ACHN (cell line): ENCODE measurements around the gene MOB1A.
"Not testable (repeated sequence)": the region's sequence is repeated elsewhere in the genome, so short reads cannot be mapped to it uniquely, and the experiment has no call there.

Source experiments
- DNase-seq: peaks from one replicate; pipeline ENCODE4 v3.0.0-alpha.2; 2015
- in situ Hi-C: cut with HindIII; loops from 2 replicates; pipeline ENCODE4 v1.10.0; 2017; ENCODE audit warnings: low sequenced_read_pairs, low pct_ligation_motif_present, low pct_unique_long_range_greater_than_20kb

The MOB1A gene

DNA sequence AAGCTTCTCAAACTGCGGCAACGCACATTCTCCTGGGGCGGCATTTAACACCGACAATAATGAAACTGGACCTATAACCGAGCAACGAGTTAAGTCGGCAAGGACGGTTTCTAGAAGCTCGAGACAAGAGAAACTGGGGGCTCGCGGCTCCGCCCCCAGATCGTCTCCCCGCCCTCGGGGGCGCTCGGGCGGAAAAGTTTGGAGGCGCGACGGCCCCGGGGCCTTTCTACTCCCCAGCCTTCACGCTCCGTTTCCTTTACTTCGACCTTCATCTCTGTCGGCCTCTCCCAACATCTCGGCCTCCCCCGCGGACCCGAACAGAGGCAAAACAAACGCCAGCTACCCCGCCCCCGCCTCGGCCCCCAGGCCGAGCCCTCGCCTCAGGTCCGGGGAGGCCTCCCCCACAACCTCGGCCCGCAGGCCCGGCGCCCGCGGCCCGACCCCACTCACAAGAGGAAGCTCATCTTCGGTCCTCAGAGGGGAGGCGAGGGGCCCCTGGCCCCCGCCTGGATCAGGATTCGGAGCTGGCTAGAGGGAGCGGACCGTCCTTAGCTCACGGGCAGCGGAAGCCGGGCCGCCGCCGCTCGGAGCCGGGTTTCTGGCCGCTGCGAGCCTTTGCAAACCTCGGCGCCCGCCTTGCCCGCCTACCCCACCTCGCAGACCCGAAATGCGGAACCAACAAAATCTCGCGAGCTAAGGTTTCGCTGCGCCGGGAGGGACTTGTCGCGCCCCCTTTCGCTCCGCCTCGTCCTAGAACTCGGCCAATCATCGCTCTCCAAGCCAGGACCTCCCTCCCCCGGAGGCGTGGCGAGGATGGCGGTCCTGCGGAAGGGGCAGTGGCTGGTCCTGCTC, at the start of gene MOB1A:
Gene MOB1A, minus strand, starts transcription at position 669 of the 852 bp plus-strand sequence. Its CDS starts 205 bp downstream, at position 464.
- in situ Hi-C loops, result no loop called here
- DNase-seq, result peak; percentile 100

GRCh38 chr2:74227646-74228045, 49.0 kb upstream of the MOB1A start:
- in situ Hi-C loops, result no loop called here
- DNase-seq, result no peak

GRCh38 chr2:74226648-74227213, 48.1 kb upstream of the MOB1A start:
- in situ Hi-C loops, result no loop called here
- no peak for DNase-seq

GRCh38 chr2:74225698-74226459, 47.2 kb upstream of the MOB1A start:
- in situ Hi-C loops, result no loop called here
- no peak for DNase-seq

GRCh38 chr2:74223941-74224770, 45.5 kb upstream of the MOB1A start:
- in situ Hi-C loops, result no loop called here

DNA sequence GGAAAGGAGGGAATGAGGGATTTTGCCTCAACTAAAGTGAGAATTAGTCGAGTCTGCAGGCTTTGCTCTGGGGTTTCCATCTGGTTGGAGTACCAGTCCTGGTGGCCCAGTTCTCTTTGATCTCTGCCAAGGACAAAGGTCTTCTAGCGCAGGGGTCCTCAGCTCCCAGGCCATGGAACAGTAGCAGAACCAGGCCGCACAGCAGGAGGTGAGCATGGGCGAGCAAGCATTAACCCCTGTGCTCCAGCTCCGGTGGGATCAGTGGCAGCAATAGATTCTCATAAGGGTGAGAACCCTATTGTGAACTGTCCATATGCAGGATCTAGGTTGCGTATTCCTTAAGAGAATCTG, 43.6 kb upstream of the MOB1A start:
- DNase-seq, result no peak
- in situ Hi-C loops, result no loop called here

More at GRCh38 chr2:74223941-74224770, 45.5 kb upstream of the MOB1A start:
- no peak for DNase-seq

- DNase-seq, result no peak
- in situ Hi-C loops, result no loop called here
Measured at GRCh38 chr2:74221604-74222299, 43.1 kb upstream of the MOB1A start.

DNA sequence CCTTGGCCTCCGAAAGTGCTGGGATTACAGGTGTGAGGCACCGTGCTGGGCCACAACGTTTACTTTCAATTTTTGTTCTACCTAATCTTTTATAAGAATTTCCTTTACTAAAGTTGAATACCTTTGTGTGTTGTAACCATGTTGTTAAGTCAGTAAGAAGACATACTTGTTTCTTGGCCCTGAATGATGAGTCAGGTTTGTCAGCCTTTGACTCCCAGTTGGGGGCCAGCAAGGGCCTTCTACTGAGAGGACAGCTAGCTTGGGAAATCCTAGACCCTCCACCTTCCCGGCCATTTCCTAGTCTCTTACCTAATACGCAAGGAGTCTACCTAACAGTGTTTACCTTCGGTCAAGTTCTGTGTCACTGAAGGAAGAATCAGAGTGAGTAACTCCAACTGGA, 42.4 kb upstream of the MOB1A start:
- DNase-seq, result no peak
- in situ Hi-C loops, result no loop called here

DNA sequence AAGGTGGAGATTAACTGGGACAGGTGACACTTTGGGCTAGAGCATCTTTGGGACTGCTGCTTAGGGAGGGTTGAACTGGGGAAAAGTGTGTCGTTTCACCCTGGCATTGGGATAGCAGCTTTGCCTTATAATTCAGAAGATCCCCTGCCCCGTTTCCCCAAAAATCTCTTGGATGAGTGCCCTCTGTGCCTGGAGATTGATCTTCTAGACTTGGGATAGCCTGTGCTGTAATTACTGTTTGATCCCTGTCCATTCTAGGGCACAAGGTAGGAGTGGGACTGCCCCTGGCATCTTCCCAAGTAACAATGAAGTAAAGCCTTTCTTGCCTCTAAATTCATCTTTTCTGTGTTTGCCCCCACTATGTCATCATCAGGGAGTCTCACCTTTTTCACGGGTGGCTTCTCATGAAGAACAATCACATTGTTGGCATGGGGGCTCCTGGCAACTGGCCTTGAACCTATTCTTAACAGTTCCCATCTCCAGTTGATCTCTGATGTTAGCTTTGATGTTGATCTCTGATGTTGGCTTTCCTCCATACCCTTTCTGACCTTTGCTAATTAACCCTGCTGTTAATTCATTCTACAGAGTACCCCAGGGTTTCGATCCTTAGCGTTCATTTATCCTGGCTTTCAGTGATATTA, 41.3 kb upstream of the MOB1A start:
- in situ Hi-C loops, result no loop called here
- no peak for DNase-seq

GRCh38 chr2:74216642-74217041, 38.0 kb upstream of the MOB1A start:
- DNase-seq, result no peak
- in situ Hi-C loops, result no loop called here

GRCh38 chr2:74215771-74216170, 37.1 kb upstream of the MOB1A start:
- in situ Hi-C loops, DNase-seq: not testable (repeated sequence)

DNA sequence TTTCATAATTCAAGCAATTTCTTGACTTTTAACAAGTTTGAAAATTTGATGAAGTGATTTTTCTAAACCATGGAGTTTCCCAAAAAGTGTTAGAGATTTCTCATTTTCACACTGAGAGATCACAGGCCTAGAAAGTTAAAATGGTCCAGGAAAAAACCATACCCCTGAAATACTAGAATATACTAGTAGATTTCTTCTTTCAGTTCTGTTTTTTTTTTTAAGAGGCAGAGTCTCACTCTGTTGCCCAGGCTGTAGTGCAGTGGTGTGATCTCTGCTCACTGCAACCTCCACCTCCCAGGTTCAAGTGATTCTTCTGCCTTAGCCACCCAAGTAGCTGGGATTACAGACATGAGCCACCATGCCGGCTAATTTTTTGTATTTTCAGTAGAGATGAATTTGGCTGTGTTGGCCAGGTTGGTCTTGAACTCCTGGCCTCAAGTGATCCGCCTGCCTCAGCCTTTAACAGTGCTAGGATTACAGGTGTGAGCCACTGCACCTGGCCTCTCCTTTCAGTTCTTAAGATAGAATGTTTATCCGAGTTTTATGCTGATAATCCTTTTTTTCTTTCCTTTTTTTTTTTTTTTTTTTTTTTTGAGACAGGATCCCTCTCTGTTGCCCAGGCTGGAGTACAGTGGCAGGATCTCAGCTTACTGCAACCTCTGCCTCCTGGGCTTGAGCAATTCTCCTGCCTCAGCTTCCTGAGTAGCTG, 34.2 kb upstream of the MOB1A start:
- no peak for DNase-seq
- in situ Hi-C loops, result no loop called here

DNA sequence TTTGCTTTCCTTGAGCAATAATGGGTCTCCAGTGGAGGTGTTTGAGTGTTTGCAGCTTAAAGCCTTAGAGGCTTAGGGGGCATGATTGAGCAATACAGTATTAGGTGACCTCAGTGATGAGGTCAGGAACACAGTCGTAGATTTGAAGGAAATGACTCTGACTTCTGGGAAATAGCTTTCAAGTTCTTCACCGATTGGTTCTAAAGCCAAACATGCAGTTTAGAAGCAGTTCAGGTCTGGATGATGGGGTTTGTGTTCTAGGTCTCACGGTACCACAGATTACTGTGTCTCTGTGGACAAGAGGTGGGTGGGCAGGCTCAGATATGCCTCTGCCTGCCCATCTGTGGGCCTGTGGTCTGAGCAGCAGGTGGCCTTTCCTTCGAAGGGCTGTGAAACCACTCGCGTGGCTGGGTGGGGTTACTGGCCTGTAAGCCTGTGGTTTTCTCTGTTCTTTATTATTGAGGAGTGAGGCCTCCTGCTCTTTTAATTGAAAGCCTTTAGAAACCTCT, 27.6 kb upstream of the MOB1A start:
- in situ Hi-C loops, result no loop called here
- peak; percentile 9 for DNase-seq

GRCh38 chr2:74205596-74205995, 26.9 kb upstream of the MOB1A start:
- DNase-seq, result no peak
- in situ Hi-C loops, result no loop called here

GRCh38 chr2:74205113-74205512, 26.4 kb upstream of the MOB1A start:
- no peak for DNase-seq

GRCh38 chr2:74204436-74204835, 25.8 kb upstream of the MOB1A start:
- DNase-seq, result no peak
- in situ Hi-C loops, result no loop called here

More at GRCh38 chr2:74205113-74205512, 26.4 kb upstream of the MOB1A start:
- in situ Hi-C loops, result no loop called here

DNA sequence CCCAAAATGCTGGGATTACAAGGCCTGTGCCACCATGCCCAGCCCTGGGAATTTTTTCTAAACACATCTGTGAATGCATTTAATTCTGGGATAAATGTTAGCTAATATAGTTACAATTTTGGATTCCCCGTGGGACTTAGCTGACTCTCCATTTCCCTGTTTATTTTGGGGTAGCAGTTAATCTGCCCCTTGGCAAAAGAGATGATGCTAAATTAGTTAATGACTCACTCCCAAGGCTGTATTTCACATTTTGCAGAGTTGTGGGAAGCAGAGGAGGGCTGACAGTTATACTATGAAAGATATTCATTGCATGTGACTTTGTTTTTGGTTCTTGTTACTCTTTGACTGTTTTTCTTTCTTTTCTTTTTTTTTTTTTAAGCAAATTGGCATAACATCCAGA, 22.9 kb upstream of the MOB1A start:
- in situ Hi-C loops, result no loop called here
- DNase-seq, result no peak
